Loucy (cell line): ENCODE measurements around the gene NRCAM.

Experiments used
- H2AFZ ChIP-seq: fragments of 200-600 bp; sonication (generic); 2 replicates; pipeline ENCODE4 v1.6.0; 2016; ENCODE audit warnings: antibody characterized with exemption, mild to moderate bottlenecking, low read length, moderate library complexity
- H3F3A ChIP-seq: fragments of 200-600 bp; 2 replicates; pipeline ENCODE4 v1.6.0; 2016; ENCODE audit warnings: antibody characterized with exemption, low read depth, mild to moderate bottlenecking
- H3K27me3 ChIP-seq: fragments of 200-600 bp; sonication (generic); 2 replicates; pipeline ENCODE4 v1.6.1; 2014; ENCODE audit warnings: low read length, mild to moderate bottlenecking; ENCODE audit not compliant: insufficient read depth, poor library complexity, severe bottlenecking
- H3K36me3 ChIP-seq: fragments of 200-600 bp; sonication (generic); 2 replicates; pipeline ENCODE4 v1.6.1; 2016; ENCODE audit warnings: low read length; ENCODE audit not compliant: insufficient read depth
- H3K4me1 ChIP-seq: fragments of 200-600 bp; sonication (generic); 2 replicates; pipeline ENCODE4 v1.5.1; 2014; ENCODE audit warnings: low read length, mild to moderate bottlenecking; ENCODE audit not compliant: insufficient read depth, poor library complexity, severe bottlenecking
- H3K4me2 ChIP-seq: fragments of 200-600 bp; sonication (generic); 2 replicates; pipeline ENCODE4 v1.6.0; 2014; ENCODE audit warnings: antibody characterized with exemption, low read length, low read depth, mild to moderate bottlenecking; ENCODE audit not compliant: poor library complexity, severe bottlenecking
- H3K4me3 ChIP-seq: fragments of 200-600 bp; sonication (generic); 2 replicates; pipeline ENCODE4 v1.5.1; 2014; ENCODE audit warnings: low read length, mild to moderate bottlenecking, mixed read lengths; ENCODE audit not compliant: poor library complexity, severe bottlenecking
- H3K79me2 ChIP-seq: fragments of 200-600 bp; sonication (generic); 2 replicates; pipeline ENCODE4 v1.6.1; 2014; ENCODE audit warnings: low read length; ENCODE audit not compliant: insufficient read depth
- H3K9ac ChIP-seq: fragments of 200-600 bp; sonication (generic); 2 replicates; pipeline ENCODE4 v1.6.0; 2014; ENCODE audit warnings: mild to moderate bottlenecking, low read depth, low read length, moderate library complexity; ENCODE audit not compliant: poor library complexity, severe bottlenecking
- H3K9me2 ChIP-seq: fragments of 200-600 bp; sonication (generic); replicated peaks from 2 replicates; pipeline ENCODE4 v1.6.1; 2016; ENCODE audit warnings: low read depth, low read length, mixed read lengths
- H3K9me3 ChIP-seq: fragments of 200-600 bp; sonication (generic); 2 replicates; pipeline ENCODE4 v1.6.1; 2014; ENCODE audit warnings: mild to moderate bottlenecking, antibody characterized with exemption, low read length, low read depth; ENCODE audit not compliant: insufficient read depth
- H4K20me1 ChIP-seq: fragments of 200-600 bp; sonication (generic); 2 replicates; pipeline ENCODE4 v1.6.0; 2014; ENCODE audit warnings: antibody characterized with exemption, low read length, mild to moderate bottlenecking; ENCODE audit not compliant: insufficient read depth, poor library complexity, severe bottlenecking
- CTCF ChIP-seq: fragments of 200-600 bp; sonication (generic); conservative IDR thresholded peaks from 2 replicates; pipeline ENCODE4 v1.5.1; 2014; ENCODE audit warnings: mild to moderate bottlenecking, antibody characterized with exemption, low read length
- EZH2phosphoT487 ChIP-seq: fragments of 200-600 bp; IDR thresholded peaks from 2 replicates; pipeline ENCODE4 v1.6.1; 2018; ENCODE audit warnings: antibody characterized with exemption, mild to moderate bottlenecking, moderate library complexity, borderline replicate concordance

NRCAM gene

GRCh38 chr7:108310351-108310750 is 145.9 kb downstream of the NRCAM start:
- Histone ChIP-seq H3K9ac (no peak overlapping the region), H3K9me3 (no peaks in the 10 kb centered on the region), H3K27me3 (no peaks in the 10 kb centered on the region), H3F3A (no peaks in the 10 kb centered on the region), H3K4me1 (no peaks in the 10 kb centered on the region), H3K79me2 (no peaks in the 10 kb centered on the region), H3K9me2 (no peaks in the 10 kb centered on the region), H2AFZ (no peak overlapping the region), H3K4me2 (no peak overlapping the region), H3K36me3 (no peaks in the 10 kb centered on the region), H4K20me1 (no peaks in the 10 kb centered on the region), H3K4me3 (no peak overlapping the region)
- no peak for TF ChIP-seq EZH2phosphoT487
- TF ChIP-seq CTCF: no peak

GRCh38 chr7:108308903-108309302 is 147.3 kb downstream of the NRCAM start:
- TF ChIP-seq EZH2phosphoT487 (no peak), CTCF (no peak)
- Histone ChIP-seq H3K9me3 (no peaks in the 10 kb centered on the region), H3K4me3 (no peak overlapping the region), H3K79me2 (no peaks in the 10 kb centered on the region), H3K4me2 (no peak overlapping the region), H4K20me1 (no peaks in the 10 kb centered on the region), H3F3A (no peaks in the 10 kb centered on the region), H3K36me3 (no peaks in the 10 kb centered on the region), H3K9ac (no peak overlapping the region), H3K9me2 (no peaks in the 10 kb centered on the region), H2AFZ (no peak overlapping the region), H3K4me1 (no peaks in the 10 kb centered on the region), H3K27me3 (no peaks in the 10 kb centered on the region)

GRCh38 chr7:108308276-108308675 is 148.0 kb downstream of the NRCAM start:
- H3F3A ChIP-seq: no peaks in the 10 kb centered on the region
- no peak overlapping the region for H2AFZ ChIP-seq
- H3K4me3 ChIP-seq: no peak overlapping the region
- H3K9me3 ChIP-seq: no peaks in the 10 kb centered on the region
- no peaks in the 10 kb centered on the region for H3K27me3 ChIP-seq
- no peaks in the 10 kb centered on the region for H3K4me1 ChIP-seq
- TF ChIP-seq EZH2phosphoT487: no peak
- TF ChIP-seq CTCF: no peak
- H3K9ac ChIP-seq: no peak overlapping the region
- H3K4me2 ChIP-seq: no peak overlapping the region
- H3K36me3 ChIP-seq: no peaks in the 10 kb centered on the region
- no peaks in the 10 kb centered on the region for H4K20me1 ChIP-seq
- H3K9me2 ChIP-seq: no peaks in the 10 kb centered on the region
- no peaks in the 10 kb centered on the region for H3K79me2 ChIP-seq
